ENCODE measurements around the gene RBM10.

RBM10 gene

GRCh38 chrX:47143894-47144625 lies 961 bp upstream of the RBM10 start:
- peak overlapping the region; percentile 97 for H3K4me3 Mint-ChIP-seq
- H3K36me3 Mint-ChIP-seq = peaks cover 2% of the 10 kb centered on the region
- H3K9me3 Mint-ChIP-seq (ENCODE audit: low read depth) = no peaks in the 10 kb centered on the region
- peaks cover 28% of the 10 kb centered on the region for H3K4me1 Mint-ChIP-seq (ENCODE audit: low read depth)
- H3K27ac Mint-ChIP-seq = peak overlapping the region; percentile 99
- H3K27me3 Mint-ChIP-seq = no peaks in the 10 kb centered on the region

DNA sequence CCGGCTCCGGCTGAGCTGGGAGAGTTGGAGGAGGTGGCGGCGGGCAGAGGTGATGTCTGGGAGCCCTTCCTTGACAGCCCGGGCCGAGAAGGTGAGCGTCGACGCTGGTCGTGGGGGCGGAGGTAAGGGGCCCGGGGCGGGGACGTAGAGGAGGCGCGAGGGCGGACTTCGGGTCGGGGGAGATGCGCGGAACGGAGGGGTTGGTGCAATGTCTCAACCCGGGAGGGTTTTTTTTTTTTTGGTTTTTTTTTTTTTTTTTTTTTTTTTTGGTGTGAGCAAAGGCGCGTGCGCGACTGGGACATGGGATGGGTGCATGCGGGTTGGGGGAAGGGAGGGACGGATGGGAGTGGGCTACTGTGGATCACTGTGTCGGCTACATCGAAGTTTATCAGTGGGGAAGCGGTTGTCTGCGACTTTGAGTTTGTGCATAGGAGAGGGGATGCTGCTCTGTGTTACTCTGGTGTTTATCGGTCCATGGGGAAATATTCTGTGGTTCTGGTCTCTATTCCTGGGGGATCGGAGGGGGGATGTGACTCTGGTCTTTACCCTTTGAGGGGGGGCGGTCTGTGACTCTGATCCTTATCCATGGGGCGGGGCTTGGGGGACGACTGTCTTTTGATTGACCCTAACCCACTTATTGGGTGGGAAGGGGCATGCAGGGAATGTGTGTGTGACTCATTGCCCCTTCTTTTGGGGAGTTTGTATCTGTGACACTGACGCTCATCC lies 537 bp downstream of the RBM10 start:
- Mint-ChIP-seq H3K27ac (peak overlapping the region; percentile 99), H3K9me3 (ENCODE audit: low read depth) (no peaks in the 10 kb centered on the region), H3K36me3 (peaks cover 2% of the 10 kb centered on the region), H3K4me1 (ENCODE audit: low read depth) (peaks cover 31% of the 10 kb centered on the region), H3K4me3 (peak overlapping the region; percentile 97), H3K27me3 (no peaks in the 10 kb centered on the region)

- Mint-ChIP-seq H3K27me3 (no peaks in the 10 kb centered on the region), H3K9me3 (ENCODE audit: low read depth) (no peaks in the 10 kb centered on the region), H3K27ac (peak overlapping the region; percentile 99), H3K4me3 (peak overlapping the region; percentile 97), H3K36me3 (peaks cover 2% of the 10 kb centered on the region), H3K4me1 (ENCODE audit: low read depth) (peaks cover 34% of the 10 kb centered on the region)
Measured at GRCh38 chrX:47146121-47146935, 1.3 kb downstream of the RBM10 start.

DNA sequence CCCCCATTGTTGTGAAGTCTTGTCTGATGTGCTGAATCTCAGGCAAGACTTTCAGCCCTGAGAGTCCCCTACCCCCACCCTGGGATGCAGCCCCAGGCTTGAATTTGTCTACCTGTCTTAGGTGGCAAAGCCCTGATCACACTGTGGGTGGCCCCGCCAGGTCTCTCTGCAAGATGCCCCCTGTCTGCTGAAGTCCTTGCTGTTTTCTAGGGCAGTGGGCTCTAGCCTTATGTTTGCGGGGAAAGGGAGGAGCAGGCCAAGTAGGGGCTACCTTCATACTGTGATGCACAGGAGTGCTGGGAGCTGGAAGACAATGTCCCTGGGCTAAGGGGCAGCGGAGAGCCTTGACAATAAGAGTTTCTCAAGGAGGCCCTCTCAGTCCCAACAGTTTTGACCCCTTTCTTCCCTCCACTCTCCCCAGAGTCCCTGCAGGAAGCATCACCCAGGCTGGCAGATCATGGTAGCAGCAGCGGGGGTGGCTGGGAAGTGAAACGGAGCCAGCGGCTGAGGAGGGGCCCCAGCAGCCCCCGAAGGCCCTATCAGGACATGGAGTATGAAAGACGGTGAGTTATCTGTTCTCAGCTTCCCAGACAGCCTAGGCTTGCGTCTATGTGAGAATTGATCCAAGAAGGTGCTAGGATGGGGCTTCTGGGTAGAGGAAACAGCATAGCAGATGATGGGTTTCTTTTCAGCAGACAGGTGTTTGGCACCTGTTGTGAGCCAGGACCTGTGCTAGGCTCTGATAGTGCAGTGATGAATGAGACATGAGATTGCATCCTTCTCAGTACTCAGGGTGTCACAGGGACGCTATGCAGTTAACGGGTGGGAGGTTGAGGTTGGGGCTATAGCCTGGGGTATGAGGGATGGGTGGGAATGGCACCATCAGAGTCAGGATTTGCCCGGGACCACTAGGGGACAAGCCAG lies 2.2 kb downstream of the RBM10 start:
- H3K9me3 Mint-ChIP-seq (ENCODE audit: low read depth) = no peaks in the 10 kb centered on the region
- peaks cover 36% of the 10 kb centered on the region for H3K4me1 Mint-ChIP-seq (ENCODE audit: low read depth)
- H3K27me3 Mint-ChIP-seq = no peaks in the 10 kb centered on the region
- peak overlapping the region; percentile 61 for H3K27ac Mint-ChIP-seq
- H3K4me3 Mint-ChIP-seq = peak overlapping the region; percentile 97
- H3K36me3 Mint-ChIP-seq = peaks cover 2% of the 10 kb centered on the region

DNA sequence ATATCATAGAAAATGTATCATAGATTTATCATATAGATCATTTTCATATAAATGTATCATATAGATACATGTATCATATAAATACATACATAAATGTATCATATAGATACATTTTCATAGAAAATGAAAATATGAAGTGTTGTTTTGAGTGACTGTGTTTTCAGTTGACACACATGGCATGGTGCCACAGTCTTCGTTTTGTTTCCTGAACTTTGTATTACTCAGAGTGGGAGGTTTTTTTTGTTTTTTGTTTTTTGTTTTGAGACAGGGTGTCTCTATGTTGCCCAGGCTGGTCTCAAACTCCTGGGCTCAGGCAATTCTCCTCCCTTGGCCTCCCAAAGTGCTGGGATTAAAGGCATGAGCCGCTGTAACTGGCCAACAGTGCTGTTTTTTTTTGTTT lies 3.9 kb downstream of the RBM10 start:
- Mint-ChIP-seq H3K4me1 (ENCODE audit: low read depth) (peaks cover 28% of the 10 kb centered on the region), H3K27me3 (no peaks in the 10 kb centered on the region), H3K9me3 (ENCODE audit: low read depth) (no peaks in the 10 kb centered on the region), H3K27ac (no peak overlapping the region), H3K36me3 (no peaks in the 10 kb centered on the region), H3K4me3 (no peak overlapping the region)

DNA sequence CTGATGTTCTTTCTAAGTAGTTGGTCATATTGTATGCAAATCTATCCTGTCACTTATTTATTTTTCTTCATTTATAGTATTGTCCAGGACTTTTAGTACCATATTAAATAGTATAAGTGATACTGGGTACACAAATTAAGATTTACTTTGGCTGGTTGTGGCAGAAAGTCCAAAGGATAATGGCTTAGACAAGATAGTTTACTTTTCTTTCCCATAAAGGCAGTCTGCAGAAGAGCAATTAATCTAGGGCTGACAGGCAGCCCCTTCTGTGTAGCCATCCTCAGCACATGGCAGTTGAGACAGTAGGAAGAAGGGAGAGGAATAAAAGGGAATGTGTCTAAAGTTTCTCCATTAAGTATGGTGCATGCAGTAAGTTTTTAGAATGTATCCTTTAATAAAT lies 6.4 kb downstream of the RBM10 start:
- no peaks in the 10 kb centered on the region for H3K36me3 Mint-ChIP-seq
- H3K9me3 Mint-ChIP-seq (ENCODE audit: low read depth) = no peaks in the 10 kb centered on the region
- H3K27me3 Mint-ChIP-seq = no peaks in the 10 kb centered on the region
- no peak overlapping the region for H3K4me3 Mint-ChIP-seq
- no peak overlapping the region for H3K27ac Mint-ChIP-seq
- H3K4me1 Mint-ChIP-seq (ENCODE audit: low read depth) = peaks cover 25% of the 10 kb centered on the region

DNA sequence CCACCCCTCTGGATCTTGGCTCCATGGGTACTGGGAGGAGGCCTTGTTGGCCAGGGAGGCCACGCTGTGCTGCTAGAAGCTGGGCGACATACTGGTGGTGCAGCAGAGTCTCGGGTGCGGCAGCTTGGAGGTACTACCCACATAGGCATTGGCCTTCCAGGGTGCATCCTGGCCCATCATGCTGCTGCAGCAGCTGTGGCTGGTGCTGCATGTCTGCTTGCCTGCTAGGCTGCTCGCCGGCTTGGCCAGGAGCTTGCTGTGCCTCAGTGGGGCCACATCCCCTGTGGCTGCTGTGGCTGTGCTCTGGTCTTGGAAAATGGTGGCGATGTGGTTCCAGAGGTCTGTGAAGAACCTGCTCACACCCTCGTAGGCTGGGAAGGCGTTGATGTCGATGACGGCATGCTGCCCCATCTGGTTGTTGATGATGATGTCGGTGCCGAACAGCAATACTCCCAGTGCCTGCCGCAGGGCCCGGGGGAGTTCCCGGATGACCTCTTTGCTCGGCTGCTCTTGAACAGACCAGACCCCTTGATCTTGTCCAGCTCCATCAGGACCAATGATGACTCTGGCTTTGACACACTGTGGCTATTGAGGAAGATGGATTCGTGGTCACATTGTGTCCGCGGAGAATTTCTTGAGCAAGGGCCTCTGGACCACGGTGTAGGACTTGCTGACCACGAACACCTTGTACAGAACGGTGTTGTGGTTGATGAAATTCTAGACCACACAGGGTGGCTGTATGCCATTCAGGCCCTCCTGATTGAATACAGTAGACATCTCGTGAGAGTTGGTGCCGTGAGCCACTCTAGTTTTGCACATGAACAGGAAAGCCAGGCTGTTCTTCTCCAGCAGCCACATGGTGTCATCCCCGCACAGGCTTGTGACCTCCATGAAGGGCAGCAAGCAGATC lies 11.8 kb downstream of the RBM10 start:
- peaks cover 10% of the 10 kb centered on the region for H3K4me1 Mint-ChIP-seq (ENCODE audit: low read depth)
- no peaks in the 10 kb centered on the region for H3K36me3 Mint-ChIP-seq
- no peaks in the 10 kb centered on the region for H3K27me3 Mint-ChIP-seq
- no peak overlapping the region for H3K27ac Mint-ChIP-seq
- H3K4me3 Mint-ChIP-seq = no peak overlapping the region
- no peaks in the 10 kb centered on the region for H3K9me3 Mint-ChIP-seq (ENCODE audit: low read depth)

GRCh38 chrX:47158131-47158530 lies 13.1 kb downstream of the RBM10 start:
- Mint-ChIP-seq H3K4me1 (ENCODE audit: low read depth) (peaks cover 12% of the 10 kb centered on the region), H3K27ac (no peak overlapping the region), H3K9me3 (ENCODE audit: low read depth) (no peaks in the 10 kb centered on the region), H3K36me3 (no peaks in the 10 kb centered on the region), H3K27me3 (no peaks in the 10 kb centered on the region), H3K4me3 (no peak overlapping the region)

- no peaks in the 10 kb centered on the region for H3K36me3 Mint-ChIP-seq
- no peaks in the 10 kb centered on the region for H3K27me3 Mint-ChIP-seq
- no peaks in the 10 kb centered on the region for H3K9me3 Mint-ChIP-seq (ENCODE audit: low read depth)
- H3K27ac Mint-ChIP-seq = no peak overlapping the region
- H3K4me3 Mint-ChIP-seq = no peak overlapping the region
- peaks cover 11% of the 10 kb centered on the region for H3K4me1 Mint-ChIP-seq (ENCODE audit: low read depth)
Measured at GRCh38 chrX:47158781-47159180, 13.8 kb downstream of the RBM10 start.

- H3K27ac Mint-ChIP-seq = peak overlapping the region; percentile 34
- no peaks in the 10 kb centered on the region for H3K27me3 Mint-ChIP-seq
- H3K4me1 Mint-ChIP-seq (ENCODE audit: low read depth) = peaks cover 11% of the 10 kb centered on the region
- H3K36me3 Mint-ChIP-seq = no peaks in the 10 kb centered on the region
- H3K4me3 Mint-ChIP-seq = no peak overlapping the region
- H3K9me3 Mint-ChIP-seq (ENCODE audit: low read depth) = no peaks in the 10 kb centered on the region
Measured at GRCh38 chrX:47160781-47161180, 15.8 kb downstream of the RBM10 start.

DNA sequence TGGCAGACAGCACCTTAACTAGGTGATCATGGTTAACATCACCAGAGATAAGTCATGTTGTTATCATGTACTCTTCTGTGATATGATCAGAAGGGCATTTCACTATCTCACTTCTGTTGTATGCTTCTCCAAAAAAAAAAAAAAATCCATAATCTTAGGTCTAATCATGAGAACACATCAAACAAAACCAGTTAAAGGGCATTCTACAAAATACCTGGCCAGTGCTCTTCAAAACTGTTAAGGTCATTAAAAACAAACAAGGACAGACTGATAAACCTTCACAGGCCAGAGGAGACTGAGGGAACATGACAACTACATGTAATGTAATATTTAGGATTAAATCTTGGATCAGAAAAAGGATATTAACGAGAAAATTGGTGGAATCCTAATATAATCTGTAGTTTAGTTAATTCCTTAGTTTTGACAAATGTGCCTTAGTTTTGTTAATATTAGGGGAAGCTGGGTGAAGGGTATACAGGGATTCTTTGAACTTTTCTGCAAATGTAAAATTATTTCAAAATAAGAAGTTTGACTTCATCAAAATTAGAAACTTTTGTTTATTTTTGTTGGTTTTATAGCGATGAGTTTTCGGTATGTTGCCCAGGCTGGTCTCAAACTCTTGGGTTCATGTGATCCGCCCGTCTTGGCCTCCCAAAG lies 18.0 kb downstream of the RBM10 start:
- H3K4me1 Mint-ChIP-seq (ENCODE audit: low read depth) = peaks cover 16% of the 10 kb centered on the region
- no peak overlapping the region for H3K4me3 Mint-ChIP-seq
- H3K27me3 Mint-ChIP-seq = no peaks in the 10 kb centered on the region
- no peaks in the 10 kb centered on the region for H3K36me3 Mint-ChIP-seq
- no peaks in the 10 kb centered on the region for H3K9me3 Mint-ChIP-seq (ENCODE audit: low read depth)
- H3K27ac Mint-ChIP-seq = peak overlapping the region; percentile 22

GRCh38 chrX:47164420-47164819 lies 19.4 kb downstream of the RBM10 start:
- Mint-ChIP-seq H3K4me1 (ENCODE audit: low read depth) (peaks cover 14% of the 10 kb centered on the region), H3K27me3 (no peaks in the 10 kb centered on the region), H3K9me3 (ENCODE audit: low read depth) (no peaks in the 10 kb centered on the region), H3K27ac (no peak overlapping the region), H3K36me3 (no peaks in the 10 kb centered on the region), H3K4me3 (no peak overlapping the region)

GRCh38 chrX:47166126-47166525 lies 21.1 kb downstream of the RBM10 start:
- H3K27ac Mint-ChIP-seq = no peak overlapping the region
- peaks cover 8% of the 10 kb centered on the region for H3K4me1 Mint-ChIP-seq (ENCODE audit: low read depth)

More at GRCh38 chrX:47166126-47166525, 21.1 kb downstream of the RBM10 start:
- Mint-ChIP-seq H3K27me3 (no peaks in the 10 kb centered on the region), H3K36me3 (no peaks in the 10 kb centered on the region), H3K4me3 (no peak overlapping the region), H3K9me3 (ENCODE audit: low read depth) (no peaks in the 10 kb centered on the region)
